HUES6 (cell line): ENCODE measurements around the gene FNBP1L.
"Not testable (repeated sequence)": the region's sequence is repeated elsewhere in the genome, so short reads cannot be mapped to it uniquely, and the experiment has no call there.

ENCODE experiments used
- H3K27ac ChIP-seq: 2 replicates; pipeline ENCODE4 v1.7.0; 2013; ENCODE audit warnings: low read depth, mild to moderate bottlenecking, low read length, inconsistent platforms
- H3K27me3 ChIP-seq: 2 replicates; pipeline ENCODE4 v1.6.1; 2013; ENCODE audit warnings: low read length; ENCODE audit not compliant: control insufficient read depth, insufficient read depth
- H3K36me3 ChIP-seq: 2 replicates; pipeline ENCODE4 v1.6.1; 2013; ENCODE audit warnings: low read length; ENCODE audit not compliant: control insufficient read depth, insufficient read depth
- H3K4me1 ChIP-seq: 2 replicates; pipeline ENCODE4 v1.6.1; 2013; ENCODE audit warnings: low read length; ENCODE audit not compliant: control insufficient read depth, insufficient read depth
- H3K4me3 ChIP-seq: 2 replicates; pipeline ENCODE4 v1.5.1; 2013; ENCODE audit warnings: low read depth, low read length
- H3K9ac ChIP-seq: one replicate; pipeline ENCODE4 v1.6.1; 2013; ENCODE audit warnings: mild to moderate bottlenecking, low read length
- H3K9me3 ChIP-seq: 2 replicates; pipeline ENCODE4 v1.6.1; 2013; ENCODE audit warnings: low read depth, low read length; ENCODE audit not compliant: control insufficient read depth, insufficient read depth

Gene FNBP1L

DNA sequence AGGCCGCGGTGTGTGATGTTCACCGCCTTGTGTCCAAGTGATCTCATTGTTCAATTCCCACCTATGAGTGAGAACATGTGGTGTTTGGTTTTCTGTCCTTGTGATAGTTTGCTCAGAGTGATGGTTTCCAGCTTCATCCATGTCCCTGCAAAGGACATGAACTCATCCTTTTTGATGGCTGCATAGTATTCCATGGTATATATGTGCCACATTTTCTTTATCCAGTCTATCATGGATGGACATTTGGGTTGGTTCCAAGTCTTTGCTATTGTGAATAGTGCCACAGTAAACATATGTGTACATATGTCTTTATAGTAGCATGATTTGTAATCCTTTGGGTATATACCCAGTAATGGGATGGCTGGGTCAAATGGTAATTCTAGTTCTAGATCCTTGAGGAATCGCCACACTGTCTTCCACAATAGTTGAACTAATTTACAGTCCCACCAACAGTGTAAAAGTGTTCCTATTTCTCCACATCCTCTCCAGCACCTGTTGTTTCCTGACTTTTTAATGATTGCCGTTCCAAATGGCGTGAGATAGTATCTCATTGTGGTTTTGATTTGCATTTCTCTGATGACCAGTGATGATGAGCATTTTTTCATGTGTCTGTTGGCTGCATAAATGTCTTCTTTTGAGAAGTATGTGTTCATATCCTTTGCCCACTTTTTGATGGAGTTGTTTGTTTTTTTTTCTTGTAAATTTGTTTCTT, 17.6 kb downstream of the FNBP1L start:
- Histone ChIP-seq H3K9me3 (peaks cover 14% of the 10 kb centered on the region; the same call in 1 of the 2 replicates), H3K36me3 (peaks cover 14% of the 10 kb centered on the region; the same call in 1 of the 2 replicates)
- not testable (repeated sequence) for H3K27me3 ChIP-seq, H3K27ac ChIP-seq, H3K4me1 ChIP-seq, H3K9ac ChIP-seq, H3K4me3 ChIP-seq

DNA sequence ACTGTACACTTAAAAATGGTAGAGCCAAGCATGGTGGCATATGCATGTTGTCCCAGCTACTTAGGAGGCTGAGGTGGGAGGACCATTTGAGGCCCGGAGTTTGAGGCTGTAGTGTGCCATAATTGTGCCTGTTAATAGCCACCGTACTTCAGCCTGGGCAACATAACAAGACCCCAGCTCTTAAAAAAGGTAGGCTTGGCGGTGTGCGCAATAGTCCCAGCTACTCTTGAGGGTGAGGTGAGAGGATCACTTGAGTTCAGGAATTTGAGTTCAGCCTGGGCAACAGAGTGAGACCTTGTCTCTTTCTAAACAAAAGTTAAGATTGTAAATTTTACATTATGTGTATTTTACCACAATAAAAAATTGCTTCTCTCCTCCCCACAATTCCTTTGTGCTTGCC, 19.7 kb downstream of the FNBP1L start:
- H3K36me3 ChIP-seq, result peaks cover 7% of the 10 kb centered on the region; the same call in 1 of the 2 replicates
- no peak overlapping the region for H3K4me3 ChIP-seq
- H3K9ac ChIP-seq, result no peak overlapping the region
- H3K27ac ChIP-seq, result no peak overlapping the region
- peaks cover 11% of the 10 kb centered on the region; the same call in 1 of the 2 replicates for H3K9me3 ChIP-seq
- peaks cover 8% of the 10 kb centered on the region for H3K4me1 ChIP-seq
- H3K27me3 ChIP-seq, result no peaks in the 10 kb centered on the region

DNA sequence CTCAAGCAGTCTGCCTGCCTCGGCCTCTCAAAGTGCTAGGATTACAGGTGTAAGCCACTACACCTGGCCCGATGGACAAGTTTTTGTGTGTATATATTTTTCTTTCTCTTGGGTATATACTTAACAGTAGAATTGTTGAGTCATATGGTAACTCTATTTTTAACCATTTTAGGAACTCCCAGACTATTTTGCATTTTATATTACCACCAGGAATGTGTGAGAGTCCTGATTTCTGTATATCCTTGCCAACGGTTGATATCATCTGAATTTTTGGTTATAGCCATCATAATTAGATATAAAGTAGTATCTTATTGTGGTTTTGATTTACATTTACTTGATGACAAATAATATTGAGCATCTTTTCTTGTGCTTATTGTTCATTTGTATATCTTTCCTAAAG, 20.7 kb downstream of the FNBP1L start:
- Histone ChIP-seq H3K9me3 (peaks cover 8% of the 10 kb centered on the region; the same call in 1 of the 2 replicates), H3K9ac (no peak overlapping the region), H3K4me1 (peaks cover 11% of the 10 kb centered on the region), H3K36me3 (peaks cover 1% of the 10 kb centered on the region; the same call in 1 of the 2 replicates), H3K27ac (no peak overlapping the region), H3K4me3 (no peak overlapping the region), H3K27me3 (no peaks in the 10 kb centered on the region)

DNA sequence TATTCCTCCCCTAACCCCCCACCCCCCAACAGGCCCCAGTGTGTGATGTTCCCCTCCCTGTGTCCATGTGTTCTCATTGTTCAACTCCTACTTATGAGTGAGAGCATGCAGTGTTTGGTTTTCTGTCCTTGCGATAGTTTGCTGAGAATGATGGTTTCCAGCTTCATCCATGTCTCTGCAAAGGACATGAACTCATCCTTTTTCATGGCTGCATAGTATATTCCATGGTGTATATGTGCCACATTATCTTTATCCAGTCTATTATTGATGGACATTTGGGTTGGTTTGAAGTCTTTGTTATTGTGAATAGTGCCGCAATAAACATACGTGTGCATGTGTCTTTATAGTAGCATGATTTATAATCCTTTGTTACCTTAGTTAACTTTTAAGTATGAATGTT, 21.3 kb downstream of the FNBP1L start:
- H3K9ac ChIP-seq, H3K36me3 ChIP-seq, H3K4me3 ChIP-seq, H3K9me3 ChIP-seq, H3K27me3 ChIP-seq, H3K27ac ChIP-seq: not testable (repeated sequence)
- peaks cover 13% of the 10 kb centered on the region for H3K4me1 ChIP-seq

DNA sequence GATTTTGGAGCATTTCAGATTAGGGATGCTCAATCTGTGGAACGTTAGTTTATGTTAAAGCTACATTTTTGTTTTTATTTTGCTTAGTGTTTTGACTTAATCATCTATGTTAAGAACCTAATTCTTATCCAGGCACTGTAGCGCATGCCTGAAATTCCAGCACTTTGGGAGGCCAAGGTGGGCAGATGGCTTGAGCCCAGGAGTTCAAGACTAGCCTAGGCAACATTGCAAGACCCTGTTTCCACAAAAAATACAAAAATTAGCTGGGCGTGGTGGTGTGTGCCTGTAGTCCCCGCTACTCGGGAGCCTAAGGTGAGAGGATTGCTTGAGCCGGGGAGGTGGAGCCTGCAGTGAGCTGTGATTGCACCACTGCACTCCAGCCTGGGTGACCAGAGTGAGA, 23.4 kb downstream of the FNBP1L start:
- Histone ChIP-seq H3K9me3 (peaks cover 11% of the 10 kb centered on the region; the same call in 1 of the 2 replicates), H3K27me3 (no peaks in the 10 kb centered on the region), H3K9ac (no peak overlapping the region), H3K4me1 (peaks cover 13% of the 10 kb centered on the region), H3K27ac (0 out of 2 replicates have a peak overlapping the region, but pooled peaks have one; percentile 19), H3K36me3 (no peaks in the 10 kb centered on the region; the same call in 1 of the 2 replicates), H3K4me3 (no peak overlapping the region)

DNA sequence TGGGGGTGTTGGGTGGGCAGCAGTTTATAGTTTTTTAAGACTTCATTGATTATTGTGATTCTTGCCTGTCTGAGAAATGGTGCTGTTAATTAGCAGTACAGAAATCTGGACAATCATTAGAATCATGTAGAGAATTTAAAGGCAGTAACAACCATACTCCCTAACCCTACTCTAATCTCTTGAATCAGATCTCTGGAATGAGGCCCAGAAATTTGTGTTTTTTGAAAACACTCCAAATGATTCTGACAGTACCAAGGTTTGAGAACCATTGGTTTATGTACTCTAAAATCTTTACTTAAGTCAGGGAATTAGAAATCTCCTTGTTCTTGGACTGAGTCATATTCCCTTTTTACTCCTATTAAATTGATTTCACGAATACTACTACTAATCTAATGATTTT, 24.0 kb downstream of the FNBP1L start:
- Histone ChIP-seq H3K9ac (no peak overlapping the region), H3K9me3 (peaks cover 17% of the 10 kb centered on the region; the same call in 1 of the 2 replicates), H3K36me3 (peaks cover 4% of the 10 kb centered on the region; the same call in 1 of the 2 replicates), H3K4me1 (peaks cover 13% of the 10 kb centered on the region), H3K4me3 (no peak overlapping the region), H3K27me3 (no peaks in the 10 kb centered on the region), H3K27ac (peak overlapping the region; percentile 19; the same call in 1 of the 2 replicates)

DNA sequence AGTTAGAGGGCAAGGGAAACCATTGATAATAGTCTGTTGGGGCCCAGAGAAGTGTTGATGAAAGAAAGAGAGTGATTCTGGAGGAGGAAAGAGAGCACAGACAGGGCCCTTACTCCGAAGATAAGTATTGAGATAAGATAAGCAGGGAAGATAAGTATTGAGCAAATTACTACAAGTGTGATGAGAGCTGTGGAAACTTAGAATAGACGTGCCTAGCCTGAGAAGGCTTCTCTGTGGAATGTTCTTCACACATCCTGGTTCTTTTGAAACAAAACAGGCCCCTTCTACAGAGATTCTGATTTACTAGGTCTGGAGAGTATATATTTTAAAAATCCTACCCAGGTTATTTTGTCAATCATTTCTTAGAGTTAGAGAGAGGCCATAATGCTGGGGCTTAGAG, 26.4 kb downstream of the FNBP1L start:
- Histone ChIP-seq H3K4me1 (peaks cover 13% of the 10 kb centered on the region), H3K4me3 (no peak overlapping the region), H3K9ac (no peak overlapping the region), H3K27ac (no peak overlapping the region), H3K9me3 (peaks cover 34% of the 10 kb centered on the region), H3K36me3 (peaks cover 11% of the 10 kb centered on the region; the same call in 1 of the 2 replicates), H3K27me3 (no peaks in the 10 kb centered on the region)

DNA sequence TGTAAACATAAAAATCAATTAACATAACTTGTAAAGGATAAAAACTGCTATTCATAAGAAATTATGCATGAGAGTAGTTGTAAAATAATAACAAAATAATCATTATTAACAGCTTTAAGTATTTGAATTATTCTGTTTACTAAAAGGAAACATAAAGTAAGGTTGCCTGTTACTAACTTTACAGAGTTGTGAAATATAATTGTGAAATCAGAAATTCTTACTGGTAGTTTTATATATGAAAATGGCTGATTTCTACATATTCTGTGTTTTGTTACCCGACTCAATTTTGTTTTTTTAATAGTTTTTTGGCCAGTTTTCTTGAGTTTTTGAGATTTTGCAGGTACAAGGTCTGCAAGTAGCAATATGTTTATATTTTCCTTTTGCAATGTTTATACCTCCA, 27.8 kb downstream of the FNBP1L start:
- no peaks in the 10 kb centered on the region for H3K27me3 ChIP-seq
- H3K36me3 ChIP-seq, result peaks cover 11% of the 10 kb centered on the region; the same call in 1 of the 2 replicates
- H3K4me1 ChIP-seq, result peaks cover 13% of the 10 kb centered on the region
- no peak overlapping the region for H3K27ac ChIP-seq
- H3K4me3 ChIP-seq, result no peak overlapping the region
- no peak overlapping the region for H3K9ac ChIP-seq
- peaks cover 34% of the 10 kb centered on the region for H3K9me3 ChIP-seq

DNA sequence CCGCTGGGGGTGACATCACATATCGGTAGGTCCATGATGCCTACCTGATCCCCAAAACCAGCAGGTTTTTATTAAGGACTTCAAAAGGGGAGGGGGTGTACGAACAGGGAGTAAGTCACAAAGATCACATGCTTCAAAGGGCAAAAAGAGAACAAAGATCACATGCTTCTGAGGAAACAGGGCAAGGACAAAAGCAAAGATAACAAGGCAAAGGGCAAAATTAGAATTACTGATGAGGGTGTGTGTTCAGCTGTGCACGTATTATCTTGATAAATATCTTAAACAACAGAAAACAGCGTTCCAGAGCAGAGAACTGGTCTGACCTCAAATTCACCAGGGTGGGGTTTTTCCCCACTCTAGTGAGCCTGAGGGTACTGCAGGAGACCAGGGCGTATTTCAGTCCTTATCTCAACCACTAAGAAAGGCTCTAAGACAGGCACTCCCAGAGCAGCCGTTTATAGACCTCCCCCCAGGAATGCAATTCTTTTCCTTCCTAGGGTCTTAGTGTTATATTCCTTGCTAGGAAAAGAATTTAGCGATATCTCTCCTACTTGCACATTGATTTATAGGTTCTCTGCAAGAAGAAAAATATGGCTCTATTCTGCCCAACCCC, 31.3 kb downstream of the FNBP1L start:
- H3K27me3 ChIP-seq, H3K4me1 ChIP-seq, H3K27ac ChIP-seq, H3K9ac ChIP-seq, H3K4me3 ChIP-seq: not testable (repeated sequence)
- Histone ChIP-seq H3K9me3 (peaks cover 36% of the 10 kb centered on the region), H3K36me3 (peaks cover 11% of the 10 kb centered on the region; the same call in 1 of the 2 replicates)

DNA sequence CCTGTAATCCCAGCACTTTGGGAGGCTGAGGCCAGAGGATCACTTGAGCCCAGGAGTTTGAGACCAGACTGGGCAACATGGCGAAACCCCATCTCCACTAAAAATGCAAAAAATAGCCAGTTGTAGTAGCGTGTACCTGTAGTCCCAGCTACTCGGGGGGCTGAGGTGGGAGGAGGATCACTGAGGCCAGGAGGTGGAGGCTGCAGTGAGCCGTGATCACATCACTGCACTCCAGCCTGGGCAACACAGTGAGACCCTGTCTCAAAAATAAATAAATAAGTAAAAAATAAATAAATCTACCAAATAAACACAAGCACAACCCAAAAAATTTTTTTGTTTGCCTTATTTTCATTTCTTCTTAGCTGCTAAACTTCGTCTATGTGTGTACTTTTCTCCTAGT, 34.0 kb downstream of the FNBP1L start:
- not testable (repeated sequence) for H3K27ac ChIP-seq, H3K27me3 ChIP-seq, H3K36me3 ChIP-seq, H3K9ac ChIP-seq, H3K4me3 ChIP-seq, H3K4me1 ChIP-seq
- peaks cover 24% of the 10 kb centered on the region for H3K9me3 ChIP-seq

DNA sequence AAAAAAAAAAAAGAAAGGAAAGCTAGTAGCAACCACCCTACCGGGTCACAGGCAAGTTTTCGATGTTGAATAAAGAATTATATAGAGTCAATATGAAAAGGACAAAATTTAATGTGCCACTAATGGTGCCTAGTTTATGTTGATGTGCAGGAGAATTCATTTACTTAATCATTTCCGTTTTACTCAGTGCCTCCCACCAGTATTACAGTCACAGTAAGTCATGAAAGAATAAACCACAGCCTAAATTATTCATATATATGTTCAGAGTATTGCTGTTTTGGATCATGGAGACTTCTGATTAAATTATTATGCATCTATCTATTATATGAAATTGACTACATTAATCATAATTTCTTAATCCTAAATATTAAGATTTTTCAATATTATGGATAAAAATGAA, 35.3 kb downstream of the FNBP1L start:
- Histone ChIP-seq H3K36me3 (peaks cover 2% of the 10 kb centered on the region; the same call in 1 of the 2 replicates), H3K27ac (no peak overlapping the region), H3K9ac (no peak overlapping the region), H3K27me3 (no peaks in the 10 kb centered on the region), H3K9me3 (peaks cover 12% of the 10 kb centered on the region), H3K4me1 (no peaks in the 10 kb centered on the region; the same call in 1 of the 2 replicates), H3K4me3 (no peak overlapping the region)
